Measurements from ENCODE around the gene IL22RA1.

GRCh38 chr1:24167008-24167407 is 24.1 kb upstream of the IL22RA1 start:
- TF ChIP-seq CTCF (conservative IDR thresholded peaks at IDR 0.05; ENCODE audit: low read length) (no peak), EZH2phosphoT487 (IDR thresholded peaks at IDR 0.05; ENCODE audit: borderline replicate concordance) (no peak)

All from Loucy (cell line).